Type B pancreatic cell (in vitro differentiated cells): ENCODE results near the gene LGI4. TPM values are rescaled to one million over a fixed set of nuclear protein-coding genes. Genes with fewer than 3 reads are reported as not detected.

ENCODE experiments used
- DNase-seq: peaks from one replicate; pipeline ENCODE4 v3.0.0; 2021; ENCODE audit warnings: mixed read lengths; ENCODE audit not compliant: unreplicated experiment; ENCODE audit errors: extremely low spot score
- H3K27ac Mint-ChIP-seq: 2 replicates; pipeline ENCODE4 v1.8.0; 2021; ENCODE audit warnings: mild to moderate bottlenecking, mixed read lengths
- H3K27me3 Mint-ChIP-seq: 2 replicates; pipeline ENCODE4 v1.8.0; 2021; ENCODE audit warnings: mixed read lengths
- H3K36me3 Mint-ChIP-seq: 2 replicates; pipeline ENCODE4 v1.8.0; 2021; ENCODE audit warnings: mixed read lengths
- H3K4me1 Mint-ChIP-seq: one replicate; pipeline ENCODE4 v1.8.0; 2021; ENCODE audit warnings: mixed read lengths; ENCODE audit not compliant: unreplicated experiment
- H3K4me3 Mint-ChIP-seq: 2 replicates; pipeline ENCODE4 v1.8.0; 2021; ENCODE audit warnings: mild to moderate bottlenecking, mixed read lengths
- H3K9me3 Mint-ChIP-seq: 2 replicates; pipeline ENCODE4 v1.8.0; 2021; ENCODE audit warnings: mixed read lengths
- CTCF ChIP-seq: fragments of 200-600 bp; sonication (generic); conservative IDR thresholded peaks from 2 replicates; pipeline ENCODE4 v1.5.0; 2021; ENCODE audit warnings: antibody characterized with exemption, mild to moderate bottlenecking
- long read RNA-seq: library from polyadenylated mRNA; unstranded; transcript quantifications from one replicate; pipeline ENCODE4 v2.0.0, GENCODE V29; 2020
- total RNA-seq: library from RNA; stranded (reverse); gene quantifications from 2 replicates; pipeline ENCODE4 v1.2.1, GENCODE V29; 2021; ENCODE audit warnings: low replicate concordance

The LGI4 gene
- total RNA-seq, result 0.21 and 2.2 TPM in 2 replicates
- long read RNA-seq, result 0 reads

- H3K36me3 Mint-ChIP-seq, result no peaks in the 10 kb centered on the region
- H3K27ac Mint-ChIP-seq, result no peak within 1 kb of the TSS
- DNase-seq, result no peak
- peaks cover 11% of the 10 kb centered on the region for H3K9me3 Mint-ChIP-seq
- H3K4me3 Mint-ChIP-seq, result peak within 1 kb of the TSS; percentile 45
- H3K27me3 Mint-ChIP-seq, result peaks cover 7% of the 10 kb centered on the region
- H3K4me1 Mint-ChIP-seq, result peaks cover 26% of the 10 kb centered on the region
- TF ChIP-seq CTCF, result no peak
Measured at GRCh38 chr19:35134601-35135242, at the start of gene LGI4. Gene LGI4, minus strand, starts transcription at chr19:35135059. Its CDS starts 379 bp downstream, at chr19:35134680.

- no peaks in the 10 kb centered on the region for H3K4me1 Mint-ChIP-seq
Measured at GRCh38 chr19:35184267-35184666, 49.4 kb upstream of the LGI4 start.

GRCh38 chr19:35181387-35181786 is 46.5 kb upstream of the LGI4 start:
- no peaks in the 10 kb centered on the region for H3K36me3 Mint-ChIP-seq
- H3K9me3 Mint-ChIP-seq, result peaks cover 9% of the 10 kb centered on the region
- DNase-seq, result no peak
- no peaks in the 10 kb centered on the region for H3K4me1 Mint-ChIP-seq
- no peak overlapping the region for H3K4me3 Mint-ChIP-seq
- H3K27ac Mint-ChIP-seq, result no peak overlapping the region
- no peak for TF ChIP-seq CTCF
- H3K27me3 Mint-ChIP-seq, result peaks cover 5% of the 10 kb centered on the region

More at GRCh38 chr19:35184267-35184666, 49.4 kb upstream of the LGI4 start:
- no peak for TF ChIP-seq CTCF
- H3K4me3 Mint-ChIP-seq, result no peak overlapping the region
- H3K27me3 Mint-ChIP-seq, result peaks cover under 1% of the 10 kb centered on the region
- peaks cover 5% of the 10 kb centered on the region for H3K9me3 Mint-ChIP-seq
- no peak for DNase-seq
- no peaks in the 10 kb centered on the region for H3K36me3 Mint-ChIP-seq
- H3K27ac Mint-ChIP-seq, result no peak overlapping the region

- peaks cover 9% of the 10 kb centered on the region for H3K9me3 Mint-ChIP-seq
- peaks cover 5% of the 10 kb centered on the region for H3K4me1 Mint-ChIP-seq
- H3K36me3 Mint-ChIP-seq, result no peaks in the 10 kb centered on the region
- no peak overlapping the region for H3K27ac Mint-ChIP-seq
- no peak for DNase-seq
- H3K4me3 Mint-ChIP-seq, result no peak overlapping the region
- no peak for TF ChIP-seq CTCF
- H3K27me3 Mint-ChIP-seq, result peaks cover 5% of the 10 kb centered on the region
Measured at GRCh38 chr19:35179830-35180229, 45.0 kb upstream of the LGI4 start.

- no peak for TF ChIP-seq CTCF
- peaks cover 4% of the 10 kb centered on the region for H3K9me3 Mint-ChIP-seq
- DNase-seq, result no peak
- H3K4me1 Mint-ChIP-seq, result peaks cover 5% of the 10 kb centered on the region
- no peak overlapping the region for H3K4me3 Mint-ChIP-seq
- no peak overlapping the region for H3K27ac Mint-ChIP-seq
- H3K27me3 Mint-ChIP-seq, result peaks cover 5% of the 10 kb centered on the region
- no peaks in the 10 kb centered on the region for H3K36me3 Mint-ChIP-seq
Measured at GRCh38 chr19:35178701-35179100, 43.8 kb upstream of the LGI4 start.
